Measurements from ENCODE around the gene KRTAP10-1. TPM values are rescaled to one million over a fixed set of nuclear protein-coding genes. Genes with fewer than 3 reads are reported as not detected.

Gene KRTAP10-1
- total RNA-seq, 1 experiment from 2014 or later = not detected

DNA sequence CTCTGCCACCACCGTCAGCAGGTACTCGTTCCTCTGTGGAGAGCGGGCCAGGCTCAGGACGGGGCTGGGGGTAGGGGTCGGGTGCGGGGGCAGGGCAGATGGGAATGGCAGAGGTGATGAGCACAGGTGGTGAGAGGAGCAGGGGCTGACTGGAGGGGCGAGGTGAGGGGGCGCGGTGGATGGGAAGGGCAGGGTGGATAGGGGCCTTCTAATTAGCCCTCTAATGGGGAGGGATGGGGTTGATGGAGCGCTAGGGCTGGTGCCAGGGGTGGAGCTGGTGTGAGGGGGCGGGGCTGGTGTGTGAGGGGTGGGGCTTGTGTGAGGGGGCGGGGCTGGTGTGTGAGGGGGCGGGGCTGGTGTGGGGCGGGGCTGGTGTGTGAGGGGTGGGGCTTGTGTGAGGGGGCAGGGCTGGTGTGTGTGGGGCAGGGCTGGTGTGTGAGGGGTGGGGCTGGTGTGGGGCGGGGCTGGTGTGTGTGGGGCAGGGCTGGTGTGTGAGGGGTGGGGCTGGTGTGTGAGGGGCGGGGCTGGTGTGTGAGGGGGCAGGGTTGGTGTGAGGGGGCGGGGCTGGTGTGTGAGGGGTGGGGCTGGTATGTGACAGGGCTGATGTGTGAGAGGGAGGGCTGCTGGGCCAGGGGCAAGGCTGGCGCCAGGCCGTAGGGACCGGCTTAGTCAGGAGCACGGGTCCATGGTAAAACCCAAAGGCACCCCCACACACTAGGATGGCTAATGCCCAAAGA is 5.9 kb downstream of the KRTAP10-1 start:
- no peaks in the 10 kb centered on the region for H3K36me3 ChIP-seq (ENCODE audit: control insufficient read depth, insufficient read depth, low read length)
- ChIA-PET CTCF (no interaction called here), POLR2A (no interaction called here)
- DNase-seq (ENCODE audit: low read depth, low spot score) (no peak), ATAC-seq (no peak)
- no peaks in the 10 kb centered on the region for H3K27me3 ChIP-seq (ENCODE audit: control insufficient read depth, insufficient read depth, low read length)
- no peak overlapping the region for H3K27ac ChIP-seq (ENCODE audit: low read length)
- in situ Hi-C loops (cut with HindIII; ENCODE audit: low pct_unique_long_range_greater_than_20kb, low sequenced_read_pairs) = no loop called here
- H3K4me3 ChIP-seq (ENCODE audit: low read depth in 2 of 2, low read length in 2 of 2) = no peak overlapping the region
- no TSS peak for BruUV-seq (replicated peaks)
- H3K4me1 ChIP-seq (ENCODE audit: control insufficient read depth, insufficient read depth, low read length) = no peaks in the 10 kb centered on the region
- intact Hi-C loops (cut with micrococcal nuclease; ENCODE audit: unreplicated experiment) = no loop called here
- H3K9me3 ChIP-seq (ENCODE audit: control insufficient read depth, insufficient read depth, low read depth, low read length) = no peaks in the 10 kb centered on the region
- TF ChIP-seq, protein P1, sequence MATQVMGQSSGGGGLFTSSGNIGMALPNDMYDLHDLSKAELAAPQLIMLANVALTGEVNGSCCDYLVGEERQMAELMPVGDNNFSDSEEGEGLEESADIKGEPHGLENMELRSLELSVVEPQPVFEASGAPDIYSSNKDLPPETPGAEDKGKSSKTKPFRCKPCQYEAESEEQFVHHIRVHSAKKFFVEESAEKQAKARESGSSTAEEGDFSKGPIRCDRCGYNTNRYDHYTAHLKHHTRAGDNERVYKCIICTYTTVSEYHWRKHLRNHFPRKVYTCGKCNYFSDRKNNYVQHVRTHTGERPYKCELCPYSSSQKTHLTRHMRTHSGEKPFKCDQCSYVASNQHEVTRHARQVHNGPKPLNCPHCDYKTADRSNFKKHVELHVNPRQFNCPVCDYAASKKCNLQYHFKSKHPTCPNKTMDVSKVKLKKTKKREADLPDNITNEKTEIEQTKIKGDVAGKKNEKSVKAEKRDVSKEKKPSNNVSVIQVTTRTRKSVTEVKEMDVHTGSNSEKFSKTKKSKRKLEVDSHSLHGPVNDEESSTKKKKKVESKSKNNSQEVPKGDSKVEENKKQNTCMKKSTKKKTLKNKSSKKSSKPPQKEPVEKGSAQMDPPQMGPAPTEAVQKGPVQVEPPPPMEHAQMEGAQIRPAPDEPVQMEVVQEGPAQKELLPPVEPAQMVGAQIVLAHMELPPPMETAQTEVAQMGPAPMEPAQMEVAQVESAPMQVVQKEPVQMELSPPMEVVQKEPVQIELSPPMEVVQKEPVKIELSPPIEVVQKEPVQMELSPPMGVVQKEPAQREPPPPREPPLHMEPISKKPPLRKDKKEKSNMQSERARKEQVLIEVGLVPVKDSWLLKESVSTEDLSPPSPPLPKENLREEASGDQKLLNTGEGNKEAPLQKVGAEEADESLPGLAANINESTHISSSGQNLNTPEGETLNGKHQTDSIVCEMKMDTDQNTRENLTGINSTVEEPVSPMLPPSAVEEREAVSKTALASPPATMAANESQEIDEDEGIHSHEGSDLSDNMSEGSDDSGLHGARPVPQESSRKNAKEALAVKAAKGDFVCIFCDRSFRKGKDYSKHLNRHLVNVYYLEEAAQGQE (IDR thresholded peaks at IDR 0.05; ENCODE audit: insufficient read depth in 1 of 2, low read depth in 2 of 2, low read length in 1 of 2) = no peak

DNA sequence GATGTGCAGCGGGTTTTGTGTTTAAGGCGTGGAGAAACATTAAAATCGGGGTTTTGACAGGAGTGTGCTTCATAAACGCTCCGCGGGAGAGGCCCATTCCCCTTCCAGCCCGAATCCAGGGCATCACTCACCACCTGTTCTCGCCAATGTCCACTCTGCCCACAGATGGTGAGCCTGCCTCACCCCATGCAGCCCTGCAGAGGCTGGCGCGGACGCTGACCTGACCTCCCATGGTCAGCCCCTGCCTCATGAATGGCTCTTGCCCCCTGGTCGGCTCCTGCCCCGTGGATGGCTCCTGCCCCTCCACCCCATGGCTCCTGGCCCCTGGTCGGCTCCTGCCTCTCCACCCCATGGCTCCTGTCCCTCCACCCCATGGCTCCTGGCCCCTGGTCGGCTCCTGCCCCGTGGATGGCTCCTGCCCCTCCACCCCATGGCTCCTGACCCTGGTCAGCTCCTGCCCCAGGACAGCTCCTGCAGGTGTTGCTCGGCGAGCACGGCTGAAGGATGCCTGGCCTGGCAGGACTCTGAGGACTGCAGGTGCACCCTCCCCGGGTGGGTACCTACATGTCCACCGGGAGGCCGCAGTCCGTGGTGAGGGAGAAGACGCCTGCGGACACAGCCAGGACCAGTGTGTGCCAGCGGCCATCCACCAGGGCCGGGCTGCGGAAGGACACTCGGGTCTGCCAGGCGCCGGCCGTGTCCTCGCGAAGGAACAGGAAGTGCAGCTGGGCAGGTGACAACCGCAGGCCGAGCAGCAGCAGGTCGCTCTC is 6.7 kb downstream of the KRTAP10-1 start:
- Histone ChIP-seq H3K4me1 (ENCODE audit: control insufficient read depth, insufficient read depth, low read length) (no peaks in the 10 kb centered on the region), H3K36me3 (ENCODE audit: control insufficient read depth, insufficient read depth, low read length) (no peaks in the 10 kb centered on the region), H3K4me3 (ENCODE audit: low read depth in 2 of 2, low read length in 2 of 2) (no peak overlapping the region), H3K9me3 (ENCODE audit: control insufficient read depth, insufficient read depth, low read depth, low read length) (no peaks in the 10 kb centered on the region), H3K27me3 (ENCODE audit: control insufficient read depth, insufficient read depth, low read length) (no peaks in the 10 kb centered on the region), H3K27ac (ENCODE audit: low read length) (no peak overlapping the region)
- TF ChIP-seq SIN3A (IDR thresholded peaks at IDR 0.05; ENCODE audit: borderline replicate concordance, insufficient read depth, low read depth, low read length) = no peak
- TF ChIP-seq, protein P1 (IDR thresholded peaks at IDR 0.05; ENCODE audit: insufficient read depth in 1 of 2, low read depth in 2 of 2, low read length in 1 of 2) = no peak
- TF ChIP-seq, protein P2, sequence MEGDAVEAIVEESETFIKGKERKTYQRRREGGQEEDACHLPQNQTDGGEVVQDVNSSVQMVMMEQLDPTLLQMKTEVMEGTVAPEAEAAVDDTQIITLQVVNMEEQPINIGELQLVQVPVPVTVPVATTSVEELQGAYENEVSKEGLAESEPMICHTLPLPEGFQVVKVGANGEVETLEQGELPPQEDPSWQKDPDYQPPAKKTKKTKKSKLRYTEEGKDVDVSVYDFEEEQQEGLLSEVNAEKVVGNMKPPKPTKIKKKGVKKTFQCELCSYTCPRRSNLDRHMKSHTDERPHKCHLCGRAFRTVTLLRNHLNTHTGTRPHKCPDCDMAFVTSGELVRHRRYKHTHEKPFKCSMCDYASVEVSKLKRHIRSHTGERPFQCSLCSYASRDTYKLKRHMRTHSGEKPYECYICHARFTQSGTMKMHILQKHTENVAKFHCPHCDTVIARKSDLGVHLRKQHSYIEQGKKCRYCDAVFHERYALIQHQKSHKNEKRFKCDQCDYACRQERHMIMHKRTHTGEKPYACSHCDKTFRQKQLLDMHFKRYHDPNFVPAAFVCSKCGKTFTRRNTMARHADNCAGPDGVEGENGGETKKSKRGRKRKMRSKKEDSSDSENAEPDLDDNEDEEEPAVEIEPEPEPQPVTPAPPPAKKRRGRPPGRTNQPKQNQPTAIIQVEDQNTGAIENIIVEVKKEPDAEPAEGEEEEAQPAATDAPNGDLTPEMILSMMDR (IDR thresholded peaks at IDR 0.05) = no peak
- TF ChIP-seq POLR2AphosphoS5 (IDR thresholded peaks at IDR 0.05; ENCODE audit: low read depth, low read length) = no peak
- no peak for TF ChIP-seq TCF7L2 (IDR thresholded peaks at IDR 0.05; ENCODE audit: low read depth, low read length)
- POLR2A ChIA-PET = no interaction called here
- intact Hi-C loops (cut with micrococcal nuclease; ENCODE audit: unreplicated experiment) (no loop called here), in situ Hi-C loops (cut with HindIII; ENCODE audit: low pct_unique_long_range_greater_than_20kb, low sequenced_read_pairs) (no loop called here)
- CTCF ChIA-PET = no interaction called here
- DNase-seq (ENCODE audit: low read depth, low spot score) (no peak), ATAC-seq (no peak)
- no TSS peak for BruUV-seq (replicated peaks)
